Astrocyte (in vitro differentiated cells and primary cell): ENCODE measurements around the gene ANKRD2. TPM values are rescaled to one million over a fixed set of nuclear protein-coding genes. Genes with fewer than 3 reads are reported as not detected.
A peak's percentile ranks its signal among the peaks of the same experiment; 100 is the strongest.

ENCODE experiments used
- DNase-seq: peaks from one replicate; pipeline ENCODE4 v3.0.0-alpha.2; 2010; ENCODE audit warnings: low read depth
- FAIRE-seq: peaks from 2 replicates; lab custom pipeline; 2011; peaks lifted over from hg19 to GRCh38; lab: Jason Lieb, UNC
- H2AFZ ChIP-seq: 2 replicates; pipeline ENCODE4 v1.6.0; 2012; ENCODE audit warnings: low read depth, low read length, inconsistent platforms
- H3K27ac ChIP-seq: 2 replicates; pipeline ENCODE4 v1.5.1; 2011; ENCODE audit warnings: low read depth, low read length, inconsistent platforms
- H3K27me3 ChIP-seq: 2 replicates; pipeline ENCODE4 v1.6.0; 2011; ENCODE audit warnings: low read length, inconsistent platforms; ENCODE audit not compliant: insufficient read depth
- H3K36me3 ChIP-seq: 2 replicates; pipeline ENCODE4 v1.5.1; 2011; ENCODE audit warnings: low read length, inconsistent platforms; ENCODE audit not compliant: insufficient read depth
- H3K4me1 ChIP-seq: 2 replicates; pipeline ENCODE4 v1.5.1; 2011; ENCODE audit warnings: low read length, inconsistent platforms; ENCODE audit not compliant: insufficient read depth
- H3K4me2 ChIP-seq: 2 replicates; pipeline ENCODE4 v1.6.0; 2012; ENCODE audit warnings: low read length, inconsistent platforms
- H3K4me3 ChIP-seq: 2 replicates; pipeline ENCODE4 v1.5.1; 2011; ENCODE audit warnings: low read depth, mild to moderate bottlenecking, low read length, inconsistent platforms; ENCODE audit not compliant: insufficient read depth
- H3K79me2 ChIP-seq: 2 replicates; pipeline ENCODE4 v1.6.0; 2012; ENCODE audit warnings: mild to moderate bottlenecking, low read length, inconsistent platforms; ENCODE audit not compliant: insufficient read depth
- H3K9ac ChIP-seq: 2 replicates; pipeline ENCODE4 v1.6.0; 2012; ENCODE audit warnings: mild to moderate bottlenecking, low read length, inconsistent platforms
- H3K9me3 ChIP-seq: 2 replicates; pipeline ENCODE4 v1.5.1; 2012; ENCODE audit warnings: low read depth, mild to moderate bottlenecking, low read length, inconsistent platforms; ENCODE audit not compliant: insufficient read depth
- H4K20me1 ChIP-seq: 2 replicates; pipeline ENCODE4 v1.6.0; 2012; ENCODE audit warnings: low read length, inconsistent platforms; ENCODE audit not compliant: insufficient read depth
- H3K27ac Mint-ChIP-seq: one replicate; pipeline ENCODE4 v1.8.0; 2021; ENCODE audit warnings: mild to moderate bottlenecking, mixed read lengths; ENCODE audit not compliant: unreplicated experiment
- H3K27me3 Mint-ChIP-seq: one replicate; pipeline ENCODE4 v1.8.0; 2021; ENCODE audit warnings: low read depth, mixed read lengths; ENCODE audit not compliant: unreplicated experiment
- H3K36me3 Mint-ChIP-seq: one replicate; pipeline ENCODE4 v1.8.0; 2021; ENCODE audit warnings: low read depth, mixed read lengths; ENCODE audit not compliant: unreplicated experiment
- H3K4me1 Mint-ChIP-seq: one replicate; pipeline ENCODE4 v1.8.0; 2021; ENCODE audit warnings: low read depth, mixed read lengths; ENCODE audit not compliant: unreplicated experiment
- H3K4me3 Mint-ChIP-seq: one replicate; pipeline ENCODE4 v1.8.0; 2021; ENCODE audit warnings: mild to moderate bottlenecking, moderate library complexity, mixed read lengths; ENCODE audit not compliant: unreplicated experiment
- H3K9me3 Mint-ChIP-seq: one replicate; pipeline ENCODE4 v1.8.0; 2021; ENCODE audit warnings: mild to moderate bottlenecking, mixed read lengths; ENCODE audit not compliant: unreplicated experiment
- CTCF ChIP-seq: IDR thresholded peaks from 2 replicates; pipeline ENCODE4 v1.5.1; 2011; ENCODE audit warnings: low read depth, mild to moderate bottlenecking, inconsistent platforms, low read length, moderate library complexity; ENCODE audit not compliant: insufficient read depth
- EZH2 ChIP-seq: IDR thresholded peaks from 2 replicates; pipeline ENCODE4 v1.6.1; 2012; ENCODE audit warnings: mild to moderate bottlenecking, low read length, inconsistent platforms; ENCODE audit not compliant: insufficient read depth
- total RNA-seq: library from RNA; stranded (reverse); gene quantifications from 2 replicates; pipeline ENCODE4 v1.2.1, GENCODE V29; 2021

ANKRD2 gene
- total RNA-seq, 1 donor from 2014 or later: 0.36 TPM

- no peaks in the 10 kb centered on the region for H3K9me3 Mint-ChIP-seq
- peak overlapping the region; percentile 62 for H3K4me3 Mint-ChIP-seq
Measured at GRCh38 chr10:97542169-97543024, 30.2 kb upstream of the ANKRD2 start.

GRCh38 chr10:97543025-97543546 is 29.5 kb upstream of the ANKRD2 start:
- Histone ChIP-seq H2AFZ (no peak overlapping the region), H4K20me1 (no peaks in the 10 kb centered on the region), H3K9me3 (no peaks in the 10 kb centered on the region), H3K4me1 (peaks cover 65% of the 10 kb centered on the region), H3K4me3 (no peak overlapping the region), H3K36me3 (no peaks in the 10 kb centered on the region), H3K9ac (peak overlapping the region; percentile 84), H3K27me3 (no peaks in the 10 kb centered on the region), H3K79me2 (peaks cover 43% of the 10 kb centered on the region), H3K27ac (peak overlapping the region; percentile 99), H3K4me2 (peak overlapping the region; percentile 62)
- FAIRE-seq (peak; percentile 99), DNase-seq (peak; percentile 98)
- Mint-ChIP-seq H3K9me3 (no peaks in the 10 kb centered on the region), H3K4me1 (peaks cover 78% of the 10 kb centered on the region), H3K27ac (peak overlapping the region; percentile 97), H3K4me3 (no peak overlapping the region), H3K36me3 (peaks cover 3% of the 10 kb centered on the region), H3K27me3 (no peaks in the 10 kb centered on the region)
- no peak for TF ChIP-seq CTCF
- TF ChIP-seq EZH2: no peak

More at GRCh38 chr10:97542169-97543024, 30.2 kb upstream of the ANKRD2 start:
- TF ChIP-seq CTCF (no peak), EZH2 (no peak)
- FAIRE-seq (peak; percentile 73), DNase-seq (peak; percentile 97)
- Histone ChIP-seq H3K9me3 (no peaks in the 10 kb centered on the region), H3K79me2 (peaks cover 47% of the 10 kb centered on the region), H3K36me3 (no peaks in the 10 kb centered on the region), H2AFZ (peak overlapping the region; percentile 36), H3K9ac (peak overlapping the region; percentile 84), H3K27me3 (no peaks in the 10 kb centered on the region), H4K20me1 (no peaks in the 10 kb centered on the region), H3K4me2 (peak overlapping the region; percentile 62), H3K27ac (peak overlapping the region; percentile 99), H3K4me1 (peaks cover 59% of the 10 kb centered on the region), H3K4me3 (no peak overlapping the region)
- Mint-ChIP-seq H3K36me3 (no peaks in the 10 kb centered on the region), H3K27ac (peak overlapping the region; percentile 97), H3K27me3 (no peaks in the 10 kb centered on the region), H3K4me1 (peaks cover 71% of the 10 kb centered on the region)
